Measurements from ENCODE around the gene NTN5.

Gene NTN5

GRCh38 chr19:48715681-48716171 is 42.9 kb upstream of the NTN5 start:
- TF ChIP-seq POLR2AphosphoS5 (IDR thresholded peaks at IDR 0.05; ENCODE audit: low read depth) (no peak), GABPA (IDR thresholded peaks at IDR 0.05; ENCODE audit: low read depth) (no peak), CTCF (IDR thresholded peaks at IDR 0.05; ENCODE audit: insufficient read depth, low read length) (no peak), REST (IDR thresholded peaks at IDR 0.05; ENCODE audit: insufficient replicate concordance, low read depth) (no peak), SPI1 (IDR thresholded peaks at IDR 0.05; ENCODE audit: borderline replicate concordance, low read depth) (no peak)
- no peak overlapping the region for H3K4me3 ChIP-seq (replicated peaks; ENCODE audit: insufficient read depth, low read length)
- H3K27me3 ChIP-seq (ENCODE audit: insufficient read depth, poor library complexity, severe bottlenecking): no peaks in the 10 kb centered on the region
- DNase-seq (ENCODE audit: low read depth in 1 of 2, low spot score in 1 of 2): no peak
- H3K27ac ChIP-seq (replicated peaks): no peak overlapping the region

GRCh38 chr19:48714759-48715675 is 42.2 kb upstream of the NTN5 start:
- peak overlapping the region; percentile 61 for H3K4me3 ChIP-seq (replicated peaks; ENCODE audit: insufficient read depth, low read length)
- TF ChIP-seq GABPA (IDR thresholded peaks at IDR 0.05; ENCODE audit: low read depth) (no peak), POLR2AphosphoS5 (IDR thresholded peaks at IDR 0.05; ENCODE audit: low read depth) (no peak), SPI1 (IDR thresholded peaks at IDR 0.05; ENCODE audit: borderline replicate concordance, low read depth) (no peak), CTCF (IDR thresholded peaks at IDR 0.05; ENCODE audit: insufficient read depth, low read length) (no peak), REST (IDR thresholded peaks at IDR 0.05; ENCODE audit: insufficient replicate concordance, low read depth) (no peak)
- DNase-seq (ENCODE audit: low read depth in 1 of 2, low spot score in 1 of 2): no peak
- peak overlapping the region; percentile 45 for H3K27ac ChIP-seq (replicated peaks)
- no peaks in the 10 kb centered on the region for H3K27me3 ChIP-seq (ENCODE audit: insufficient read depth, poor library complexity, severe bottlenecking)

- TF ChIP-seq SPI1 (IDR thresholded peaks at IDR 0.05; ENCODE audit: borderline replicate concordance, low read depth) (no peak), CTCF (IDR thresholded peaks at IDR 0.05; ENCODE audit: insufficient read depth, low read length) (no peak), REST (IDR thresholded peaks at IDR 0.05; ENCODE audit: insufficient replicate concordance, low read depth) (no peak), POLR2AphosphoS5 (IDR thresholded peaks at IDR 0.05; ENCODE audit: low read depth) (no peak)
- Histone ChIP-seq H3K4me3 (replicated peaks; ENCODE audit: insufficient read depth, low read length) (peak overlapping the region; percentile 61), H3K27ac (replicated peaks) (peak overlapping the region; percentile 45), H3K27me3 (ENCODE audit: insufficient read depth, poor library complexity, severe bottlenecking) (no peaks in the 10 kb centered on the region)
- DNase-seq (ENCODE audit: low read depth in 1 of 2, low spot score in 1 of 2): peak; percentile 96 to 98
Observed at GRCh38 chr19:48713864-48714755, 41.3 kb upstream of the NTN5 start.
